HFF-Myc (cell line): ENCODE measurements around the gene TRIM38.
"Not testable (repeated sequence)": the region's sequence is repeated elsewhere in the genome, so short reads cannot be mapped to it uniquely, and the experiment has no call there.

Source experiments
- DNase-seq: peaks from one replicate; pipeline ENCODE4 v3.0.0-alpha.2; 2011; ENCODE audit warnings: low read depth; ENCODE audit errors: extremely low read depth
- H3K4me3 ChIP-seq: replicated peaks from 2 replicates; pipeline ENCODE4 v1.5.1; 2011; ENCODE audit warnings: low read depth, mild to moderate bottlenecking, control low read depth, low read length
- CTCF ChIP-seq: IDR thresholded peaks from 2 replicates; pipeline ENCODE4 v1.5.1; 2012; ENCODE audit warnings: mild to moderate bottlenecking, low read depth, low read length, control low read depth; ENCODE audit errors: missing control alignments

TRIM38 gene

GRCh38 chr6:26003102-26003694 is 40.6 kb downstream of the TRIM38 start:
- no peak overlapping the region for H3K4me3 ChIP-seq
- peak; percentile 79 for TF ChIP-seq CTCF
- no peak for DNase-seq

- no peak overlapping the region for H3K4me3 ChIP-seq
- DNase-seq = no peak
Measured at GRCh38 chr6:26006086-26006939, 43.7 kb downstream of the TRIM38 start.

GRCh38 chr6:26006940-26007305 is 44.3 kb downstream of the TRIM38 start:
- not testable (repeated sequence) for DNase-seq, H3K4me3 ChIP-seq

More at GRCh38 chr6:26006086-26006939, 43.7 kb downstream of the TRIM38 start:
- TF ChIP-seq CTCF = no peak

GRCh38 chr6:26008470-26008869 is 45.9 kb downstream of the TRIM38 start:
- no peak for DNase-seq
- no peak overlapping the region for H3K4me3 ChIP-seq
- TF ChIP-seq CTCF = no peak

GRCh38 chr6:26009817-26010216 is 47.2 kb downstream of the TRIM38 start:
- TF ChIP-seq CTCF = no peak
- DNase-seq = no peak
- no peak overlapping the region for H3K4me3 ChIP-seq

- TF ChIP-seq CTCF = no peak
- H3K4me3 ChIP-seq = no peak overlapping the region
- DNase-seq = no peak
Measured at GRCh38 chr6:26012061-26012460, 49.5 kb downstream of the TRIM38 start.

GRCh38 chr6:26014386-26014785 is 51.8 kb downstream of the TRIM38 start:
- H3K4me3 ChIP-seq, DNase-seq: not testable (repeated sequence)
